CD4-positive, CD25-positive, alpha-beta regulatory T cell (primary cell): ENCODE results near the gene SIN3B. TPM values are rescaled to one million over a fixed set of nuclear protein-coding genes. Genes with fewer than 3 reads are reported as not detected.

ENCODE experiments used
- ATAC-seq, 2 donors: fragments of 150-1000 bp; cut with Tn5 transposase; one replicate each; pipeline ENCODE4 v1.10.0; 2021; ENCODE audit warnings: low read depth in 2 of 2, moderate number of reproducible peaks in 2 of 2, moderate library complexity in 1 of 2
- DNase-seq, 3 donors: peaks; one replicate each; pipeline versions ENCODE4 v3.0.0 to v3.0.0-alpha.2; 2012 to 2022; ENCODE audit warnings: mixed read lengths in 1 of 3
- H3K27ac ChIP-seq: one replicate; pipeline ENCODE4 v1.7.0; 2013; ENCODE audit warnings: mild to moderate bottlenecking, low read length; ENCODE audit not compliant: insufficient read depth, poor library complexity, severe bottlenecking
- H3K27me3 ChIP-seq: one replicate; pipeline ENCODE4 v1.7.0; 2013; ENCODE audit warnings: low read length; ENCODE audit not compliant: control insufficient read depth, insufficient read depth
- H3K36me3 ChIP-seq: one replicate; pipeline ENCODE4 v1.7.0; 2013; ENCODE audit warnings: mild to moderate bottlenecking, low read length, moderate library complexity; ENCODE audit not compliant: control insufficient read depth, insufficient read depth
- H3K4me1 ChIP-seq: 2 replicates; pipeline ENCODE4 v1.7.0; 2013; ENCODE audit warnings: mild to moderate bottlenecking, low read length; ENCODE audit not compliant: insufficient read depth, control insufficient read depth, poor library complexity, severe bottlenecking
- H3K4me3 ChIP-seq: one replicate; pipeline ENCODE4 v1.7.0; 2013; ENCODE audit warnings: low read depth, mild to moderate bottlenecking, low read length, moderate library complexity
- H3K9me3 ChIP-seq, 2 experiments: 1 replicate in 1 of 2; 2 replicates in 1 of 2; pipeline ENCODE4 v1.7.0; 2013; ENCODE audit warnings: low read length in 2 of 2, mild to moderate bottlenecking in 1 of 2, moderate library complexity in 1 of 2; ENCODE audit not compliant: control insufficient read depth in 2 of 2
- H3K27ac Mint-ChIP-seq, 3 donors: one replicate each; pipeline ENCODE4 v1.8.0; 2020 to 2022; ENCODE audit warnings: mild to moderate bottlenecking in 3 of 3, mixed read lengths in 3 of 3, moderate library complexity in 2 of 3
- H3K27me3 Mint-ChIP-seq: one replicate; pipeline ENCODE4 v1.8.0; 2022; ENCODE audit warnings: mild to moderate bottlenecking, mixed read lengths
- H3K36me3 Mint-ChIP-seq: one replicate; pipeline ENCODE4 v1.8.0; 2020; ENCODE audit warnings: mixed read lengths
- H3K4me1 Mint-ChIP-seq, 4 donors: one replicate each; pipeline ENCODE4 v1.8.0; 2020 to 2022; ENCODE audit warnings: mixed read lengths in 4 of 4, mild to moderate bottlenecking in 1 of 4
- H3K4me3 Mint-ChIP-seq, 4 donors: one replicate each; pipeline ENCODE4 v1.8.0; 2020 to 2022; ENCODE audit warnings: mild to moderate bottlenecking in 4 of 4, mixed read lengths in 4 of 4, moderate library complexity in 3 of 4
- H3K9me3 Mint-ChIP-seq, 7 donors: one replicate each; pipeline ENCODE4 v1.8.0; 2020 to 2022; ENCODE audit warnings: mixed read lengths in 7 of 7, mild to moderate bottlenecking in 3 of 7, moderate library complexity in 2 of 7
- polyA plus RNA-seq, 4 donors: library from polyadenylated mRNA; unstranded; fragments of 300-500 nt; fragmentation: Illumina TruSeq; gene quantifications; one replicate each; pipeline ENCODE4 v1.2.3, GENCODE V29; 2021
- total RNA-seq: library from RNA; stranded (reverse); gene quantifications from one replicate; pipeline ENCODE4 v1.2.3, GENCODE V29; 2022

The SIN3B gene
- total and polyA plus RNA-seq, 5 donors from 2014 or later, result 2.2 to 82.3 (median 4.6) TPM

DNA sequence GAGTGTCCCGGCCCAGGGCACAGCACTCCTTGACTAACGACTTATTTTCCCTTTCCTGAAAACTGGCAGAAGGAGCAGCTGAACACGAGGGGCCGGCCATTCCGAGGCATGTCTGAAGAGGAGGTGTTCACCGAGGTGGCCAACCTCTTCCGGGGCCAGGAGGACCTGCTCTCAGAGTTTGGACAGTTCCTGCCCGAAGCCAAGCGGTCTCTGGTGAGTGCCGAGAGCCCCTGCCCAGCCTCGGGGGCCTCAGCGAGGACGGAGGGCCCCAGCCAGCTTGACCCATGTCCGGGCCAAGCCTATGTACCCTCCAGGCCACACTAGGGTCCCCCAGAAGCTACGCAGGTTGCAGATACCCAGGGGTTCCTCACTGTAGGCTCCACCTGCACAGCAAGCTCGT, 17.7 kb downstream of the SIN3B start:
- Histone ChIP-seq H3K9me3 (no peaks in the 10 kb centered on the region), H3K4me3 (no peak overlapping the region), H3K4me1 (no peaks in the 10 kb centered on the region), H3K36me3 (peaks cover 78% of the 10 kb centered on the region), H3K27ac (no peak overlapping the region), H3K27me3 (no peaks in the 10 kb centered on the region)
- no peaks in the 10 kb centered on the region for H3K9me3 Mint-ChIP-seq
- no peak for ATAC-seq
- DNase-seq, result no peak
- no peak overlapping the region for H3K27ac Mint-ChIP-seq
- no peak overlapping the region for H3K4me3 Mint-ChIP-seq
- peaks cover 34% of the 10 kb centered on the region for H3K36me3 Mint-ChIP-seq
- no peaks in the 10 kb centered on the region for H3K27me3 Mint-ChIP-seq
- H3K4me1 Mint-ChIP-seq, result peaks cover 0 to 5% (median 0%) of the 10 kb centered on the region in 4 donors

DNA sequence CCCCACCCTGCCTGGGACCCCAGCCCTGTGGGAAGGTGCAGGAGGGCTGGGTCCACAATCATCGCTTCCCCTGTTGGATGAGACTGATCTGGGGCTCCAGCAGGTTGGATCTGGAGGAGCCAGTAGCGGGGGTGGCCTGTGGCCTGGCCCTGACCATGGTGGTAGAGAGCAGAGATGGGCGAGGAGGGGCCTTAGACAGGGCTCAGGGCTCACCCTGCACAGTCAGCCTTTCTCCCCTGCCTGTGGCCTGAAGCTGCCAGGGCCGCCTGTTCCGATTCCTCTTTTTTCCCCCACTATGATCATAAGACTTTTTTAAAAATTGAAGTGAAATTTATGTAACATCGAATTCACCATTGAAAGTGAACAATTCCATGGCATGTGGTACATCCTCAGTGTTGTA, 18.2 kb downstream of the SIN3B start:
- H3K36me3 ChIP-seq, result peaks cover 78% of the 10 kb centered on the region
- Mint-ChIP-seq H3K9me3 (no peaks in the 10 kb centered on the region), H3K27ac (no peak overlapping the region), H3K4me3 (no peak overlapping the region), H3K27me3 (no peaks in the 10 kb centered on the region), H3K4me1 (peaks cover 0 to 5% (median 0%) of the 10 kb centered on the region in 4 donors), H3K36me3 (peaks cover 34% of the 10 kb centered on the region)
- H3K4me1 ChIP-seq, result no peaks in the 10 kb centered on the region
- DNase-seq, result no peak
- no peaks in the 10 kb centered on the region for H3K9me3 ChIP-seq
- no peaks in the 10 kb centered on the region for H3K27me3 ChIP-seq
- H3K4me3 ChIP-seq, result no peak overlapping the region
- no peak for ATAC-seq
- H3K27ac ChIP-seq, result no peak overlapping the region

DNA sequence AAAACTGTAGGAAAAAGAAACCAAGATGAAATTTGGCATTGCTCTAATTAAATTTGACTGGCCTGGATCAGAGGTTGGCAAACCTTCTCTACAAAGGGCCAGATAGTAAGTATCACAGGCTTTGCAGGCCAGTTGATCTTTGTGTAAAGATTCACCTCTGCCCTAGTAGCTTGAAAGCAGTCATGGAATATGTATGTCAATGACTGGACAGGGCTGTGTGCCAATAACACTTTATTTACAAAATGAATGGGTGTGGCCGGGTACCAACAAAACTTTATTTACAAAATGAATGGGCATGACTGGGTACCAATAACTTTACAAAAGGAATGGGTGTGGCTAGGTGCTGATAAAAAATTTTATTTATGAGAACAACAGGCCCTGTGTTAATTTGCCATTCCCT, 20.0 kb downstream of the SIN3B start:
- Mint-ChIP-seq H3K36me3 (peaks cover 30% of the 10 kb centered on the region), H3K4me1 (no peaks in the 10 kb centered on the region), H3K27me3 (no peaks in the 10 kb centered on the region), H3K9me3 (no peaks in the 10 kb centered on the region), H3K27ac (no peak overlapping the region), H3K4me3 (no peak overlapping the region)
- Histone ChIP-seq H3K27me3 (no peaks in the 10 kb centered on the region), H3K9me3 (no peaks in the 10 kb centered on the region), H3K36me3 (peaks cover 75% of the 10 kb centered on the region), H3K4me1 (no peaks in the 10 kb centered on the region), H3K4me3 (no peak overlapping the region), H3K27ac (no peak overlapping the region)
- no peak for ATAC-seq
- DNase-seq, result no peak

GRCh38 chr19:16850133-16850532, 20.9 kb downstream of the SIN3B start:
- Histone ChIP-seq H3K4me3 (no peak overlapping the region), H3K36me3 (peaks cover 75% of the 10 kb centered on the region), H3K27ac (no peak overlapping the region), H3K4me1 (no peaks in the 10 kb centered on the region), H3K9me3 (no peaks in the 10 kb centered on the region), H3K27me3 (no peaks in the 10 kb centered on the region)
- ATAC-seq, result no peak
- H3K36me3 Mint-ChIP-seq, result peaks cover 38% of the 10 kb centered on the region
- H3K27ac Mint-ChIP-seq, result no peak overlapping the region
- no peaks in the 10 kb centered on the region for H3K27me3 Mint-ChIP-seq
- no peak overlapping the region for H3K4me3 Mint-ChIP-seq
- H3K4me1 Mint-ChIP-seq, result no peaks in the 10 kb centered on the region
- no peaks in the 10 kb centered on the region for H3K9me3 Mint-ChIP-seq
- DNase-seq, result no peak

DNA sequence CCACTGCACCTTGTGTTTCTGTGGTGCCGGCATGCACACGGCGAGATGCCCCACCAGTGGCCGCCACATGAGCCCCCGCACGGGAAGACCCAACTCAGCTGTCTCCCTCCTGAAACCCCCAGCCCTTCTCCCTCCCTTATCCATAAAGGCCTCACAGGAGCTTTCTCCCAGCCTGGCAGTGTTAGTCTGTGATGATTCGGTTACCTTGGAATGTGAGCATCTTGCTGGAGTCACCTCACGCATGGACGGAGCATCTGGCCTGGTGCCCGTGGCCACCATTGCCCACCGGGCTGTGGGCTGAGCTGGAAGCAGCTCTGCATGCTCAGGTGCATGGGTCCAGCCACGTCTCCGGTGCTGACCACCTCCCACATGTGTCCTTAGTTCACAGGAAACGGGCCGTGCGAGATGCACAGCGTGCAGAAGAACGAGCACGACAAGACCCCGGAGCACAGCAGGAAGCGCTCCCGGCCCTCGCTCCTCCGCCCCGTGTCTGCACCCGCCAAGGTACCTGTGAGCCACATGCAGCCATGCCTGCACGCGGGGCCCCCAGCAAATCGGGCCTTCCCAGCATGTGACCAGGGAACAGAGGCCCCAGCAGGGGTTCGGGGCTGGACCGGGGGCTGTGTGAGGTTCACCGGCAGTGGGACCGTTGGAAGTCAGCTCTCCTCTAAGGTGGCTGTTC, 22.0 kb downstream of the SIN3B start:
- ATAC-seq, result no peak
- H3K27me3 Mint-ChIP-seq, result no peaks in the 10 kb centered on the region
- no peaks in the 10 kb centered on the region for H3K4me1 ChIP-seq
- H3K36me3 Mint-ChIP-seq, result peaks cover 33% of the 10 kb centered on the region
- H3K27ac ChIP-seq, result no peak overlapping the region
- H3K27me3 ChIP-seq, result no peaks in the 10 kb centered on the region
- no peaks in the 10 kb centered on the region for H3K4me1 Mint-ChIP-seq
- no peak overlapping the region for H3K27ac Mint-ChIP-seq
- DNase-seq, result no peak
- no peak overlapping the region for H3K4me3 Mint-ChIP-seq
- peaks cover 71% of the 10 kb centered on the region for H3K36me3 ChIP-seq
- H3K9me3 Mint-ChIP-seq, result no peaks in the 10 kb centered on the region
- no peaks in the 10 kb centered on the region for H3K9me3 ChIP-seq
- H3K4me3 ChIP-seq, result no peak overlapping the region

- Histone ChIP-seq H3K4me3 (no peak overlapping the region), H3K4me1 (no peaks in the 10 kb centered on the region), H3K36me3 (peaks cover 53% of the 10 kb centered on the region), H3K27me3 (no peaks in the 10 kb centered on the region), H3K27ac (no peak overlapping the region), H3K9me3 (no peaks in the 10 kb centered on the region)
- no peaks in the 10 kb centered on the region for H3K27me3 Mint-ChIP-seq
- peaks cover 0 to under 1% (median 0%) of the 10 kb centered on the region in 4 donors for H3K4me1 Mint-ChIP-seq
- DNase-seq (no peak), ATAC-seq (no peak)
- H3K4me3 Mint-ChIP-seq, result no peak overlapping the region
- H3K9me3 Mint-ChIP-seq, result no peaks in the 10 kb centered on the region
- no peak overlapping the region for H3K27ac Mint-ChIP-seq
- peaks cover 33% of the 10 kb centered on the region for H3K36me3 Mint-ChIP-seq
These were observed 23.9 kb downstream of the SIN3B start for GRCh38 chr19:16853066-16853465.

DNA sequence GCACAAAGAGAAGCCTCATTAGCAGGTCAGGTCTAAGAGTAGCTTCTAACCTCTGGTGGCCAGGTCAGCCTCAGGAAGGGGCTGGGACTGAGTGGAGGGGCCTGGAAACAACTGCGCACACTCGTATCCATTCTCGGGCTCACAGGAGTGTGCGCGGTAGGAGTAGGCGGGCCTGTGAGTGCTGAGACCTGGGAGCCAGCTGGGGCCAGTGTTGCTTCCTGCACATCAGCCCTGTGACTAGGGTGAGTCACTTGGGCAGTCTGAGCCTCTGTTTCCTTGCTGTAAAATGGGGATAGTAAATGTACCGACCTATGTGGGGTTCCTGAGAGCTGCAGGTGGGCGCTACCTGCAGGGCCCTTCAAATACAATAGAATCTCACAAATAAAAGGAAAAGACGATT, 26.9 kb downstream of the SIN3B start:
- Histone ChIP-seq H3K9me3 (no peaks in the 10 kb centered on the region), H3K36me3 (peaks cover 33% of the 10 kb centered on the region), H3K4me3 (no peak overlapping the region), H3K4me1 (no peaks in the 10 kb centered on the region), H3K27me3 (no peaks in the 10 kb centered on the region), H3K27ac (no peak overlapping the region)
- Mint-ChIP-seq H3K4me1 (peaks cover 0 to 1% (median 0%) of the 10 kb centered on the region in 4 donors), H3K4me3 (no peak overlapping the region), H3K9me3 (no peaks in the 10 kb centered on the region), H3K27me3 (no peaks in the 10 kb centered on the region), H3K36me3 (peaks cover 34% of the 10 kb centered on the region), H3K27ac (peak overlapping the region in 1 of 3 donors; percentile 75)
- ATAC-seq (no peak), DNase-seq (no peak)

DNA sequence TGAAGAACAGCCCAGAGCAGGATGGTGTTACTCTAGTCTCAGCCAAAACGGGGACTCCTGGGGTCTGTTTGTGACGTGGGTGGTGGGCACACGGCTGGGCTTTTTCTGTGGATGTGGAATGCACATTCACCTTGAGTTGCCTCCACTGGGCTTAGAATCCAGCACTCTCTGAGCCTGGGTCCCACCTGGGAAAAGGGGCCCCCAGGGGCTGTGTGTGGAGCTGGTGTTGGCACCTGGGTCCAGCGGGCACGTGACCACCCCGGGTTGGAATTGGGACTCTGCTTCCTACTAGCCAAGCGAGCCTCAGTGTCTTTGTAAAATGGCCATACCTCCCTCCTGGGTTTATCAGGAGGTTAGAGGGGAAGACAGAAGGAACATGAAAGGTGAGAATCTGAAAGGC, 30.4 kb downstream of the SIN3B start:
- no peak overlapping the region for H3K4me3 Mint-ChIP-seq
- H3K27ac ChIP-seq, result no peak overlapping the region
- no peaks in the 10 kb centered on the region for H3K9me3 Mint-ChIP-seq
- ATAC-seq (no peak), DNase-seq (no peak)
- no peaks in the 10 kb centered on the region for H3K27me3 Mint-ChIP-seq
- H3K27ac Mint-ChIP-seq, result no peak overlapping the region
- H3K4me3 ChIP-seq, result no peak overlapping the region
- no peaks in the 10 kb centered on the region for H3K27me3 ChIP-seq
- H3K36me3 Mint-ChIP-seq, result peaks cover 37% of the 10 kb centered on the region
- H3K36me3 ChIP-seq, result peaks cover 26% of the 10 kb centered on the region
- H3K4me1 ChIP-seq, result no peaks in the 10 kb centered on the region
- H3K9me3 ChIP-seq, result no peaks in the 10 kb centered on the region
- H3K4me1 Mint-ChIP-seq, result peaks cover 0 to 2% (median under 1%) of the 10 kb centered on the region in 4 donors
